Fibroblast of skin of left quadriceps (primary cell): Measurements from ENCODE around the gene TLR6.
"Not testable (repeated sequence)": the region's sequence is repeated elsewhere in the genome, so short reads cannot be mapped to it uniquely, and the experiment has no call there.

Experiments
- DNase-seq, 2 experiments: peaks; one replicate each; pipeline ENCODE4 v3.0.0-alpha.2; 2013; ENCODE audit warnings: low read depth in 2 of 2

Gene TLR6

GRCh38 chr4:38788317-38788716, 68.3 kb downstream of the TLR6 start:
- DNase-seq = no peak

GRCh38 chr4:38787693-38788092, 68.9 kb downstream of the TLR6 start:
- no peak for DNase-seq

DNA sequence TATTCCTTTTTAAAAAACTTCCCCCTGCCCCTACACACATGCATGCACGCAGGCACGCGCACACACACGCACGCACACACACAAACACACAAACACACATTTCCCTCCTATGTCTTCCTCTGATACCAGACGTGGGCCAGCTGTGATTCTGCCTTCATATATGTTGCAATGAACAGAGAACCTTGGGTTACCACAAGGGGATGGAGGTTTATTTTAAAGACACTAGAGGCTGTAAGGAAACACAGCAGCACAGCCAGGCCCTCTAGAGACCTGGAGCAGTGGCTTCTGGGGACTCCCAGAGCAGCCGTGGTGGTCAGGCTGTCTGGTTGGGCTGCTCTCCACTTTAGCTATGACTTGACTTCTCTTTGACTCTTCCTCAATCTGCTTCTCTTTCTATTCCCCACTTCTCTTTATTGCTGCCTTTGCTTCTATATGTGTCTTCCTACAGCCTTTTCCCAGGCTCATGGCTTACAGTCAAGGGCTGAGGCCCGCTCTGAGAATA, 70.7 kb downstream of the TLR6 start:
- DNase-seq = no peak

DNA sequence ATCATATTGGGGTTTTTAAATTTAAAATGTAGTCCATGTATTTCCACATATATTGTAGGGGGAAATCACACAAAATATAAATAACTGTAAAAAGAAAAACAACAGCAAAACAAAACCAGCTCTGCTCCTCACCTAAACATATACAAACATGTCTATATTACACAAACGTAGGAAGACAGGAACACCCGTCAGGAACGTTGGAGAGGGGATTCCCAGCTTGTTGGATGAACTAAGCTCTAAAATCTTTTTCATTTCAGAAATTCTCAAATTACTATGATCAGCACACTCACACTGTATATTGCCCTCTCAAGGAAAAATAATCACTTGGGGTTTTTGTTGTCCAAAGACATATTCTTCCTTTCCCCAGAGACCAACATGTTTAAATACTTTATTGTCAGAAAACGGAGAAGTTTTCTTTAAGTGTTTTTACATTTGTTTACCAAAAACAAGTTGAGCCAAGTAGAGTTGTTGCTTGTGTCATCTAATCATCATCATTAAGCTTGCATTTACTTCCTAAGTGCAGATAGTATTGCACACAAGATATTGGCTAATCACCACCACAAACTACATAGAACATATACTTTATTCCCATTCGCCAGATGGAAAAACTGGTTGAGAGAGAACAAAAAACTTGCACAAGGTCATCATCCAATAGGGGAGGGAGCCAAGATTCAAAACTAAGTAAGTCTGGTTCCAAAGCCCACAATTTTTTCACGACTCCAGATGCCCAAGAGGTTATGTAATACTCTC, 71.4 kb downstream of the TLR6 start:
- DNase-seq = no peak

- no peak for DNase-seq
Measured at GRCh38 chr4:38784141-38784540, 72.5 kb downstream of the TLR6 start.

DNA sequence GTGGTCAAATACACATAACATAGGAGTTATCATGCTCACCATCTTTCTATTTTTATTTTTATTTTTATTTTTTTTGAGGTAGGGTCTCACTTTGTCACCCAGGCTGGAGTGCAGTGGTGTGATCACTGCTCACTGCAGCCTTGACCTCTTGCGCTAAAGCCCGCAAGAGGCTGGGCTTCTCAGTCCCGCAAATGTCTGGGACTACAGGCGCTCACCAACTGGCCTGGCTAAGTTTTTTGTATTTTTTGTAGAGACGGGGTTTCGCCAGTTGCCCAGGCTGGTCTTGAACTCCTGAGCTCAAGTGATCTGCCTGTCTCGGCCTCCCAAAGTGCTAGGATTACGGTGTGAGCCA, 73.5 kb downstream of the TLR6 start:
- DNase-seq = no peak

- peak in 1 of 2 experiments; percentile 12 for DNase-seq
Measured at GRCh38 chr4:38782452-38783108, 74.0 kb downstream of the TLR6 start, which contains the start of gene TLR10. Gene TLR10, minus strand, starts transcription at chr4:38782990. Its CDS starts 7,400 bp downstream, at chr4:38775590.

GRCh38 chr4:38781854-38782261, 74.8 kb downstream of the TLR6 start:
- DNase-seq = no peak

DNA sequence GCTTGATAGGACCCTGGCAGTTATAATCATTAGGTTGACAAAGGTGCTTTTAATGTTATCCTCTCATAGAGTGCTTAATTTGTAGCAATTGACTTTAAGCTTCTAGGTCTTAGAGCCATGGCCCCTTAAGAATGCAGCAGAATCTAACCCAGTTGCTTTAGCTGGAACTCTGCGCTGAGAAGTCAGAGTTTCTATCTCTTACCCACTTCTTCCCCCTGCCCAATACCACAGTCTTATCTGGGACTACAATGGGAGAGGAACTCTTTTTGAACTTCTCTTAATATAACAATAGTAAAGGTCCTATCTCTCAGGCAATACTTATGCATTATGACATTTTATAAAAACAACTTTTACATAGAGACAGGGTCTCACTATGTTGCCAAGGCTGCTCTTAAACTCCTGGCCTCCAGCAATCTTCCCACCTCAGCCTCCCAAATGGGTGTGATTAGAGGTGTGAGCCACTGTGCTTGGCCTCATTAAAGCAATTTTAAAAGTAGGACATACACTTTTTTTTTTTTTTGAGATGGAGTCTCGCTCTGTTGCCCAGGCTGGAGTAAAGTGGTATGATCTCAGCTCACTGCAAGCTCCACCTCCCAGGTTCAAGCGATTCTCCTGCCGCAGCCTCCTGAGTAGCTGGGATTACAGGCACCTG, 75.7 kb downstream of the TLR6 start:
- DNase-seq = no peak

GRCh38 chr4:38779790-38780189, 76.8 kb downstream of the TLR6 start:
- DNase-seq = no peak

DNA sequence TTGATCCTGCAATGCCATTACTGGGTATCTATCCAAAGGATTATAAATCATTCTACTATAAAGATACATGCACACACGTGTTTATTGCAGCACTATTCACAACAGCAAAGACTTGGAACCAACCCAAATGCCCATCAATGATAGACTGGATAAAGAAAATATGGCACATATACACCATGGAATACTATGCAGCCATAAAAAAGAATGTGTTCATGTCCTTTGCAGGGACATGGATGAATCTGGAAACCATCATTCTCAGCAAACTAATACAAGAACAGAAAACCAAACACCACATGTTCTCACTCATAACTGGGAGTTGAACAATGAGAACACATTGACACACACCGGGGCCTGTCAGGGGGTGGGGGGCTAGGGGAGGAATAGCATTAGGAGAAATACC, 78.7 kb downstream of the TLR6 start:
- DNase-seq = not testable (repeated sequence)

- no peak for DNase-seq
Measured at GRCh38 chr4:38775326-38775725, 81.3 kb downstream of the TLR6 start.

DNA sequence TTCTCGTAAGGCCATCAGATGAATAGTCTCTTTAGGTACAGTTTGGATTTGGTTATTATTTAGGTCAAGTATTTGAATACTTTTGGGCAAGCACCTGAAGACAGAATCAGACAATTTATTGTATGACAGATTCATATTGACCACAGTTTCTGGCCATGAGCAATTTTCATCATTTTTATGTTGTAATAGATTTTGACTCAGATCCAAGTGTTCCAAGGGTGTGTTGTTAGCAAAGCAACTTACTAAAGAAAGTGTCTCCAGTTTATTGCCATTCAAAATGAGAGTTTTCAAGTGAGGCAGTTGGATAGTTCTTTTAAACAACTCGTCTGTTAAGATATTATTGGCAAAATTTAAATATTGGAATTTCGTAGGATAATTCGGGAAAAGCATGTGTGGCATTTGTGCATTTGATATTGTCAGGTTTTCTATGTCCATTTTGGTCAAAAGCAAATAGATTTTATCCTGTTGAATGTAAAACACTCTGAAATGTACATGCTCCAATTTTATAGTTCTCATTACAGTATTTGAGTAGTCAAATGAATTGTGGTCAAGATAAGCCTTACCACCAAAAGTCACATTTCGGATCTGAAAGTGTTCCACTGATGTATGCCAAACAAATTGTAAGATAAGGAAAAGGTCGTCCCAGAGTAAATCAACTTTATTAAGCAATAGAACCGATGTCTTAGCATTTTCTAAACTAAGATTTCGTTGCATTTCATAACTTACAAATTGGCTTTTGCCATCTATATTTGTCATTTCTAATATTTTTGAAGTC, 82.2 kb downstream of the TLR6 start:
- DNase-seq = no peak
